Inflammatory macrophage treated with lipopolysaccharide for 1 hour (primary cell): Measurements from ENCODE around the gene TSHZ2.
"Not testable (repeated sequence)": the region's sequence is repeated elsewhere in the genome, so short reads cannot be mapped to it uniquely, and the experiment has no call there.

Experiments used
- DNase-seq, 2 donors: peaks; one replicate each; pipeline ENCODE4 v3.0.0-alpha.2; 2020 to 2022

Gene TSHZ2

GRCh38 chr20:53296025-53296424, 323.9 kb downstream of the TSHZ2 start:
- no peak for DNase-seq

- DNase-seq: no peak
These were observed 324.4 kb downstream of the TSHZ2 start for GRCh38 chr20:53296451-53297153.

- no peak for DNase-seq
These were observed 325.0 kb downstream of the TSHZ2 start for GRCh38 chr20:53297154-53297529.

GRCh38 chr20:53298260-53298659, 326.1 kb downstream of the TSHZ2 start:
- no peak for DNase-seq

GRCh38 chr20:53298911-53299310, 326.8 kb downstream of the TSHZ2 start:
- DNase-seq: no peak

- no peak for DNase-seq
These were observed 327.7 kb downstream of the TSHZ2 start for GRCh38 chr20:53299831-53300230.

- no peak for DNase-seq
These were observed 329.7 kb downstream of the TSHZ2 start for GRCh38 chr20:53301869-53302268.

- DNase-seq: no peak
These were observed 330.7 kb downstream of the TSHZ2 start for GRCh38 chr20:53302695-53303412.

GRCh38 chr20:53303413-53303760, 331.2 kb downstream of the TSHZ2 start:
- DNase-seq: no peak

GRCh38 chr20:53304146-53304545, 332.0 kb downstream of the TSHZ2 start:
- DNase-seq: no peak

- DNase-seq: no peak
These were observed 334.1 kb downstream of the TSHZ2 start for GRCh38 chr20:53306192-53306805.

GRCh38 chr20:53307964-53308597, 335.9 kb downstream of the TSHZ2 start:
- DNase-seq: no peak

GRCh38 chr20:53309515-53309914, 337.4 kb downstream of the TSHZ2 start:
- DNase-seq: no peak

- DNase-seq: no peak
These were observed 340.8 kb downstream of the TSHZ2 start for GRCh38 chr20:53312957-53313356.

GRCh38 chr20:53316206-53316937, 344.2 kb downstream of the TSHZ2 start:
- no peak for DNase-seq

GRCh38 chr20:53319200-53319599, 347.0 kb downstream of the TSHZ2 start:
- no peak for DNase-seq

- DNase-seq: no peak
These were observed 347.6 kb downstream of the TSHZ2 start for GRCh38 chr20:53319716-53320115.

GRCh38 chr20:53320701-53321100, 348.5 kb downstream of the TSHZ2 start:
- DNase-seq: no peak

- no peak for DNase-seq
These were observed 349.4 kb downstream of the TSHZ2 start for GRCh38 chr20:53321596-53321995.

- no peak for DNase-seq
These were observed 350.5 kb downstream of the TSHZ2 start for GRCh38 chr20:53322651-53323050.

GRCh38 chr20:53323460-53323859, 351.3 kb downstream of the TSHZ2 start:
- DNase-seq: not testable (repeated sequence)

- DNase-seq: no peak
These were observed 352.7 kb downstream of the TSHZ2 start for GRCh38 chr20:53324816-53325215.

- DNase-seq: no peak
These were observed 356.8 kb downstream of the TSHZ2 start for GRCh38 chr20:53328961-53329360.
